ENCODE data around the gene CDYL2.

Gene CDYL2

GRCh38 chr16:80720804-80721371, 83.5 kb downstream of the CDYL2 start:
- H3K9me3 ChIP-seq (ENCODE audit: control insufficient read depth in 1 of 2, low read length in 2 of 2) = peaks cover 0 to 10% of the 10 kb centered on the region in 2 donors
- no peaks in the 10 kb centered on the region for H3K27me3 ChIP-seq (ENCODE audit: low read depth, low read length)
- H3K36me3 ChIP-seq (ENCODE audit: control insufficient read depth in 1 of 2, insufficient read depth in 2 of 2, low read length in 2 of 2) = no peaks in the 10 kb centered on the region
- H3K4me1 ChIP-seq (ENCODE audit: control insufficient read depth in 1 of 2, insufficient read depth in 2 of 2, low read length in 2 of 2) = no peaks in the 10 kb centered on the region
- no peak overlapping the region for H3K4me3 ChIP-seq (ENCODE audit: low read depth in 1 of 2, low read length in 2 of 2)
- H3K27ac ChIP-seq (ENCODE audit: low read length) = no peak overlapping the region

GRCh38 chr16:80719573-80719972, 84.8 kb downstream of the CDYL2 start:
- Histone ChIP-seq H3K27me3 (ENCODE audit: low read depth, low read length) (no peaks in the 10 kb centered on the region), H3K4me3 (ENCODE audit: low read depth in 1 of 2, low read length in 2 of 2) (no peak overlapping the region), H3K36me3 (ENCODE audit: control insufficient read depth in 1 of 2, insufficient read depth in 2 of 2, low read length in 2 of 2) (no peaks in the 10 kb centered on the region), H3K27ac (ENCODE audit: low read length) (no peak overlapping the region), H3K4me1 (ENCODE audit: control insufficient read depth in 1 of 2, insufficient read depth in 2 of 2, low read length in 2 of 2) (no peaks in the 10 kb centered on the region), H3K9me3 (ENCODE audit: control insufficient read depth in 1 of 2, low read length in 2 of 2) (peaks cover 0 to 10% of the 10 kb centered on the region in 2 donors)

- no peak overlapping the region for H3K27ac ChIP-seq (ENCODE audit: low read length)
- H3K36me3 ChIP-seq (ENCODE audit: control insufficient read depth in 1 of 2, insufficient read depth in 2 of 2, low read length in 2 of 2) = no peaks in the 10 kb centered on the region
- no peak overlapping the region for H3K4me3 ChIP-seq (ENCODE audit: low read depth in 1 of 2, low read length in 2 of 2)
- no peaks in the 10 kb centered on the region for H3K27me3 ChIP-seq (ENCODE audit: low read depth, low read length)
- H3K9me3 ChIP-seq (ENCODE audit: control insufficient read depth in 1 of 2, low read length in 2 of 2) = peaks cover 0 to 12% of the 10 kb centered on the region in 2 donors
- no peaks in the 10 kb centered on the region for H3K4me1 ChIP-seq (ENCODE audit: control insufficient read depth in 1 of 2, insufficient read depth in 2 of 2, low read length in 2 of 2)
Measured at GRCh38 chr16:80718480-80719220, 85.7 kb downstream of the CDYL2 start.

GRCh38 chr16:80717611-80718010, 86.8 kb downstream of the CDYL2 start:
- no peaks in the 10 kb centered on the region for H3K36me3 ChIP-seq (ENCODE audit: control insufficient read depth in 1 of 2, insufficient read depth in 2 of 2, low read length in 2 of 2)
- no peaks in the 10 kb centered on the region for H3K4me1 ChIP-seq (ENCODE audit: control insufficient read depth in 1 of 2, insufficient read depth in 2 of 2, low read length in 2 of 2)
- H3K27me3 ChIP-seq (ENCODE audit: low read depth, low read length) = no peaks in the 10 kb centered on the region
- no peak overlapping the region for H3K27ac ChIP-seq (ENCODE audit: low read length)
- no peak overlapping the region for H3K4me3 ChIP-seq (ENCODE audit: low read depth in 1 of 2, low read length in 2 of 2)
- H3K9me3 ChIP-seq (ENCODE audit: control insufficient read depth in 1 of 2, low read length in 2 of 2) = peaks cover 0 to 10% of the 10 kb centered on the region in 2 donors

- no peak overlapping the region for H3K27ac ChIP-seq (ENCODE audit: low read length)
- H3K36me3 ChIP-seq (ENCODE audit: control insufficient read depth in 1 of 2, insufficient read depth in 2 of 2, low read length in 2 of 2) = no peaks in the 10 kb centered on the region
- H3K9me3 ChIP-seq (ENCODE audit: control insufficient read depth in 1 of 2, low read length in 2 of 2) = peaks cover 0 to 5% of the 10 kb centered on the region in 2 donors
- H3K4me1 ChIP-seq (ENCODE audit: control insufficient read depth in 1 of 2, insufficient read depth in 2 of 2, low read length in 2 of 2) = no peaks in the 10 kb centered on the region
- H3K27me3 ChIP-seq (ENCODE audit: low read depth, low read length) = no peaks in the 10 kb centered on the region
- H3K4me3 ChIP-seq (ENCODE audit: low read depth in 1 of 2, low read length in 2 of 2) = no peak overlapping the region
Measured at GRCh38 chr16:80716564-80717139, 87.7 kb downstream of the CDYL2 start.

GRCh38 chr16:80711406-80711805, 93.0 kb downstream of the CDYL2 start:
- H3K36me3 ChIP-seq (ENCODE audit: control insufficient read depth in 1 of 2, insufficient read depth in 2 of 2, low read length in 2 of 2) = no peaks in the 10 kb centered on the region
- no peak overlapping the region for H3K4me3 ChIP-seq (ENCODE audit: low read depth in 1 of 2, low read length in 2 of 2)
- peaks cover 0 to 5% of the 10 kb centered on the region in 2 donors for H3K9me3 ChIP-seq (ENCODE audit: control insufficient read depth in 1 of 2, low read length in 2 of 2)
- H3K27ac ChIP-seq (ENCODE audit: low read length) = no peak overlapping the region
- H3K4me1 ChIP-seq (ENCODE audit: control insufficient read depth in 1 of 2, insufficient read depth in 2 of 2, low read length in 2 of 2) = no peaks in the 10 kb centered on the region
- H3K27me3 ChIP-seq (ENCODE audit: low read depth, low read length) = no peaks in the 10 kb centered on the region

DNA sequence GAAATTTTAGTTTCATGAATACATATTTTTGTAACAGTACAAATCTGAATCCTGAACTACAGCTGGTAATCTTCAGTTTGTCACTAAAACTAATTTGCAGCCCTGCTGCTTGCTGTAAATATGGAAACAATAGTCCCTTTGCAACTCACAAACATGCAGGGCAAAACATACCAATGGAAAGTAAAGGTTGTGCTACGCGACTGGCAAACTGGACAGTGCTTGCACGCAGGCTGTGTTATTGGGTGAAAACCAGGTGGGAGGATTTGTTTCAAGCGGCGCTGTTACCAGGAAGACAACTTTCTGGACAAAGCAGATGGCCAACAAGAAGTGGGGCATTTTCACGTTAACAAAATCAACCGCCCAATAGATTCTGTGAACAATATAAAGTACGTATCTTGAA, 93.5 kb downstream of the CDYL2 start:
- Histone ChIP-seq H3K27ac (ENCODE audit: low read length) (no peak overlapping the region), H3K4me3 (ENCODE audit: low read depth in 1 of 2, low read length in 2 of 2) (no peak overlapping the region), H3K9me3 (ENCODE audit: control insufficient read depth in 1 of 2, low read length in 2 of 2) (peaks cover 0 to 5% of the 10 kb centered on the region in 2 donors), H3K36me3 (ENCODE audit: control insufficient read depth in 1 of 2, insufficient read depth in 2 of 2, low read length in 2 of 2) (no peaks in the 10 kb centered on the region), H3K27me3 (ENCODE audit: low read depth, low read length) (no peaks in the 10 kb centered on the region), H3K4me1 (ENCODE audit: control insufficient read depth in 1 of 2, insufficient read depth in 2 of 2, low read length in 2 of 2) (no peaks in the 10 kb centered on the region)

GRCh38 chr16:80708823-80709222, 95.6 kb downstream of the CDYL2 start:
- no peak overlapping the region for H3K4me3 ChIP-seq (ENCODE audit: low read depth in 1 of 2, low read length in 2 of 2)
- H3K27me3 ChIP-seq (ENCODE audit: low read depth, low read length) = no peaks in the 10 kb centered on the region
- H3K36me3 ChIP-seq (ENCODE audit: control insufficient read depth in 1 of 2, insufficient read depth in 2 of 2, low read length in 2 of 2) = no peaks in the 10 kb centered on the region
- H3K4me1 ChIP-seq (ENCODE audit: control insufficient read depth in 1 of 2, insufficient read depth in 2 of 2, low read length in 2 of 2) = no peaks in the 10 kb centered on the region
- no peak overlapping the region for H3K27ac ChIP-seq (ENCODE audit: low read length)
- H3K9me3 ChIP-seq (ENCODE audit: control insufficient read depth in 1 of 2, low read length in 2 of 2) = peaks cover 0 to 12% of the 10 kb centered on the region in 2 donors

DNA sequence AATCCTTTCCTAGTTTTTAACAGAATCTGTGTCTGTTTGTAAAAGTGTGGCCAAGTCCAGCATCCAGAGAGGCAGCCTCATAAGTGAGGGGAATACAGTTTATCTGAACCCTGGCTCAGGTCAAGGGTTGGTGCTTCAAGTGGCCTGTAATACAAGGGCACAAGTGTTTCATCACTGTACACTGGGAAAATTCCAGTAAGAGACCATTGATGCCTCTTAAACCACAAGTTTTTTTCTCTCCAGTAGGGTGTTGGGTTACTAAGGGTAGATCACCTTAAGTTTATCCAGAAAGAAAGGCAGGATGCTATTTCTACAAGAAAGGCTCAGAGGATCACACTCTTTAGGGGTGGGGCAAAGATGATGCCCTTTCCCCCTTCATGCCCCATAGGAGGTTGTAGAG, 96.7 kb downstream of the CDYL2 start:
- no peak overlapping the region for H3K27ac ChIP-seq (ENCODE audit: low read length)
- H3K36me3 ChIP-seq (ENCODE audit: control insufficient read depth in 1 of 2, insufficient read depth in 2 of 2, low read length in 2 of 2) = no peaks in the 10 kb centered on the region
- no peaks in the 10 kb centered on the region for H3K27me3 ChIP-seq (ENCODE audit: low read depth, low read length)
- H3K4me3 ChIP-seq (ENCODE audit: low read depth in 1 of 2, low read length in 2 of 2) = no peak overlapping the region
- no peaks in the 10 kb centered on the region for H3K4me1 ChIP-seq (ENCODE audit: control insufficient read depth in 1 of 2, insufficient read depth in 2 of 2, low read length in 2 of 2)
- H3K9me3 ChIP-seq (ENCODE audit: control insufficient read depth in 1 of 2, low read length in 2 of 2) = peaks cover 0 to 7% of the 10 kb centered on the region in 2 donors

GRCh38 chr16:80705596-80705995, 98.8 kb downstream of the CDYL2 start:
- Histone ChIP-seq H3K9me3 (ENCODE audit: control insufficient read depth in 1 of 2, low read length in 2 of 2) (peaks cover 0 to 8% of the 10 kb centered on the region in 2 donors), H3K4me3 (ENCODE audit: low read depth in 1 of 2, low read length in 2 of 2) (no peak overlapping the region), H3K27ac (ENCODE audit: low read length) (no peak overlapping the region), H3K36me3 (ENCODE audit: control insufficient read depth in 1 of 2, insufficient read depth in 2 of 2, low read length in 2 of 2) (no peaks in the 10 kb centered on the region), H3K4me1 (ENCODE audit: control insufficient read depth in 1 of 2, insufficient read depth in 2 of 2, low read length in 2 of 2) (no peaks in the 10 kb centered on the region), H3K27me3 (ENCODE audit: low read depth, low read length) (no peaks in the 10 kb centered on the region)

DNA sequence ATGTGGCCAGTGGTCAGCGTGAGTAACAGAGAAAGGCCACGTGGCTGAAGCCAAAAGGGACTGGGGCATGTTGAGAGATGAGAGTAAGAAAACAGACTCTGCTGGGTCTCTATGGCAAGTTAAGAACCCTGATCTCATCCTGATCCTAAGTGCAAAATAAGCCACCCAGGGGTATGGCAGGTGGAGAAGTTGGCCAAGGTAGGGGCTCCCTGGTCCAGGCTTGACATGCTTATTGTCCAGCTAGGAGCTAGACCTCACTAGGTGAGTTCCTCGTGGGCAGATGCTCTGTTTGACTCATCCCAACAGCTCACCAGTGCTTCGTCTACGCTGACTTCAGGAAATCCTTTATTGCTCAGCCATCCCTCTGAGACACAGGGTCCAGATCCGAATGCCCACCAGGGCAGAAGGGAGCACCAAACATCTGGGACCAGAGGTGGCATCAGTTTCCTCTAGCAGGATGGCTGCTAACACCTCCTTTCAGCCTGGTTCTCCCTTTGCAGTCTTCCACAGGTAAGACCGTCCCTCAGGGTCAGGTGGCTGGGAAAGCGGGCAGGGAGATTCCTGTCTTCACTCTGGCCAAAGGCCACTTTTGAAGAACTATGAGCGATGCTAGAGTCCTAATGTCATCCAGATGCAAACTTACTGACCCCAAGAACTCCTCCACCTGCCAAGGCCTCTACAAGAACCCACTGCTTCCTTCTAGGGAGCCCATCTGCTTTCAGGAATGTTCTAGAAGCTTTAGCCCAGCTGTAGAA, 99.5 kb downstream of the CDYL2 start:
- H3K4me3 ChIP-seq (ENCODE audit: low read depth in 1 of 2, low read length in 2 of 2) = no peak overlapping the region
- no peaks in the 10 kb centered on the region for H3K36me3 ChIP-seq (ENCODE audit: control insufficient read depth in 1 of 2, insufficient read depth in 2 of 2, low read length in 2 of 2)
- no peaks in the 10 kb centered on the region for H3K4me1 ChIP-seq (ENCODE audit: control insufficient read depth in 1 of 2, insufficient read depth in 2 of 2, low read length in 2 of 2)
- H3K27me3 ChIP-seq (ENCODE audit: low read depth, low read length) = no peaks in the 10 kb centered on the region
- peaks cover 0 to 9% of the 10 kb centered on the region in 2 donors for H3K9me3 ChIP-seq (ENCODE audit: control insufficient read depth in 1 of 2, low read length in 2 of 2)
- no peak overlapping the region for H3K27ac ChIP-seq (ENCODE audit: low read length)
